Posterior cingulate gyrus (tissue), 11 donors: Measurements from ENCODE around the gene RNF157.
A peak's percentile ranks its signal among the peaks of the same experiment; 100 is the strongest.
"Not testable (repeated sequence)": the region's sequence is repeated elsewhere in the genome, so short reads cannot be mapped to it uniquely, and the experiment has no call there.

Experiments
- DNase-seq, 10 donors: peaks; one replicate each; pipeline versions ENCODE4 v3.0.0 to v3.0.0-alpha.2; 2020 to 2021; ENCODE audit warnings: mixed read lengths in 3 of 10
- intact Hi-C: fragments of 100-400 bp; cut with DNase I; formaldehyde crosslinking; loops from one replicate; pipeline ENCODE4 v1.15.1; 2023

Gene RNF157

GRCh38 chr17:76260220-76260619, 19.9 kb upstream of the RNF157 start:
- intact Hi-C loops: no loop called here

GRCh38 chr17:76256430-76257050, 16.2 kb upstream of the RNF157 start:
- intact Hi-C loops: not testable (repeated sequence)
- peak in 2 of 10 donors; percentile 8 to 26 for DNase-seq

More at GRCh38 chr17:76260220-76260619, 19.9 kb upstream of the RNF157 start:
- peak in 2 of 10 donors; percentile 26 to 37 for DNase-seq

- intact Hi-C loops: no loop called here
- peak in 2 of 10 donors; percentile 9 to 59 for DNase-seq
These were observed 15.6 kb upstream of the RNF157 start for GRCh38 chr17:76255801-76256429.

- DNase-seq: no peak
- intact Hi-C loops: no loop called here
These were observed 14.0 kb upstream of the RNF157 start for GRCh38 chr17:76254275-76254674.

- no peak for DNase-seq
- intact Hi-C loops: no loop called here
These were observed 13.5 kb upstream of the RNF157 start for GRCh38 chr17:76253841-76254240.

- DNase-seq: peak in 2 of 10 donors; percentile 61 to 77
- intact Hi-C loops: not testable (repeated sequence)
These were observed 12.9 kb upstream of the RNF157 start for GRCh38 chr17:76252967-76253766.

GRCh38 chr17:76252040-76252954, 12.0 kb upstream of the RNF157 start:
- DNase-seq: peak in 2 of 10 donors; percentile 50 to 82
- intact Hi-C loops: no loop called here

- intact Hi-C loops: no loop called here
- no peak for DNase-seq
These were observed 11.3 kb upstream of the RNF157 start for GRCh38 chr17:76251478-76252039.

- DNase-seq: peak in 1 of 10 donors; percentile 26
- intact Hi-C loops: no loop called here
These were observed 9.8 kb upstream of the RNF157 start for GRCh38 chr17:76250141-76250540.

GRCh38 chr17:76248013-76248782, 7.9 kb upstream of the RNF157 start:
- peak in 1 of 10 donors; percentile 36 for DNase-seq
- intact Hi-C loops: no loop called here

- DNase-seq: peak in 2 of 10 donors; percentile 14 to 39
- intact Hi-C loops: no loop called here
These were observed 7.0 kb upstream of the RNF157 start for GRCh38 chr17:76247304-76247703.

- intact Hi-C loops: no loop called here
- peak in 1 of 10 donors; percentile 30 for DNase-seq
These were observed 6.1 kb upstream of the RNF157 start for GRCh38 chr17:76246080-76247066.

GRCh38 chr17:76244721-76245120, 4.4 kb upstream of the RNF157 start:
- intact Hi-C loops: not testable (repeated sequence)
- peak in 2 of 10 donors; percentile 15 to 50 for DNase-seq

GRCh38 chr17:76243826-76244679, 3.8 kb upstream of the RNF157 start:
- intact Hi-C loops: no loop called here
- DNase-seq: peak in 2 of 10 donors; percentile 10 to 75

GRCh38 chr17:76241691-76242255, 1.5 kb upstream of the RNF157 start:
- intact Hi-C loops: no loop called here
- peak in 1 of 10 donors; percentile 45 for DNase-seq

GRCh38 chr17:76241204-76241538, 878 bp upstream of the RNF157 start:
- peak in 1 of 10 donors; percentile 84 for DNase-seq
- intact Hi-C loops: no loop called here
